A549 (cell line): ENCODE results near the gene CHMP4A. TPM values are rescaled to one million over a fixed set of nuclear protein-coding genes. Genes with fewer than 3 reads are reported as not detected.

Experiments
- ATAC-seq, 2 experiments: fragments of 200-7000 bp in 1 of 2; fragments of >200 bp in 1 of 2; cut with Nextera tagmentation in 1 of 2; cut with Tn5 transposase in 1 of 2; 3 replicates each; pipeline versions ENCODE4 v1.8.0 to v1.9.1; 2018 to 2020; ENCODE audit warnings: mild to moderate bottlenecking in 1 of 2, moderate library complexity in 1 of 2
- CTCF ChIA-PET: fragments of 300-600 bp; sonication (Branson Sonifier 250); formaldehyde crosslinking; extraction: SDS; loops from one replicate; lab custom pipeline; 2021; ENCODE audit warnings: antibody characterized with exemption, inconsistent platforms; lab: Yijun Ruan, JAX
- POLR2A ChIA-PET: fragments of 350-600 bp; formaldehyde crosslinking; extraction: SDS; loops from one replicate; lab custom pipeline; 2021; ENCODE audit warnings: antibody characterized with exemption, inconsistent platforms; lab: Yijun Ruan, JAX
- DNase-seq, 2 experiments: peaks; one replicate each; pipeline versions ENCODE4 v3.0.0 to v3.0.0-alpha.2; 2011 to 2016; ENCODE audit warnings: low read depth in 1 of 2, low spot score in 1 of 2
- FAIRE-seq: peaks from 2 replicates; lab custom pipeline; 2011; peaks lifted over from hg19 to GRCh38; lab: Jason Lieb, UNC
- H3K27ac ChIP-seq, 2 experiments: fragments of >200 bp; sonication (Bioruptor Twin); formaldehyde crosslinking; 3 replicates each; pipeline ENCODE4 v1.5.1; 2016 to 2017
- H3K4me1 ChIP-seq: fragments of >200 bp; sonication (Bioruptor Twin); formaldehyde crosslinking; 3 replicates; pipeline ENCODE4 v1.6.1; 2016
- H3K4me2 ChIP-seq: fragments of >200 bp; sonication (Bioruptor Twin); formaldehyde crosslinking; 3 replicates; pipeline ENCODE4 v1.6.1; 2016
- H3K4me3 ChIP-seq: fragments of >200 bp; sonication (Bioruptor Twin); formaldehyde crosslinking; 3 replicates; pipeline ENCODE4 v1.5.1; 2016
- H3K9me3 ChIP-seq: fragments of >200 bp; sonication (Bioruptor Twin); formaldehyde crosslinking; 3 replicates; pipeline ENCODE4 v1.6.1; 2016
- BHLHE40 ChIP-seq: IDR thresholded peaks from 2 replicates; pipeline ENCODE4 v1.6.1; 2012; ENCODE audit warnings: low read depth, low read length, inconsistent platforms
- CBX2 ChIP-seq: fragments of 200-600 bp; sonication (generic); IDR thresholded peaks from 2 replicates; pipeline ENCODE4 v1.6.1; 2016; ENCODE audit warnings: low read depth, mild to moderate bottlenecking, borderline replicate concordance
- CHD4 ChIP-seq: fragments of 200-600 bp; sonication (generic); IDR thresholded peaks from 2 replicates; pipeline ENCODE4 v1.6.1; 2016; ENCODE audit warnings: antibody characterized with exemption, mild to moderate bottlenecking, borderline replicate concordance
- E2F6 ChIP-seq: IDR thresholded peaks from 2 replicates; pipeline ENCODE4 v1.6.1; 2012; ENCODE audit warnings: low read depth, borderline replicate concordance
- EP300 ChIP-seq, 2 experiments: fragments of >200 bp; sonication (Bioruptor Twin); formaldehyde crosslinking; IDR thresholded peaks; 2 replicates in 1 of 2; 3 replicates in 1 of 2; pipeline ENCODE4 v1.6.1; 2016 to 2017
- ESRRA ChIP-seq: fragments of 150-350 bp; IDR thresholded peaks from 2 replicates; pipeline ENCODE4 v1.6.1; 2014; ENCODE audit warnings: mild to moderate bottlenecking, low read length, borderline replicate concordance
- GATA3 ChIP-seq: IDR thresholded peaks from 2 replicates; pipeline ENCODE4 v1.6.1; 2012; ENCODE audit warnings: borderline replicate concordance
- HES2 ChIP-seq: fragments of >200 bp; sonication (Bioruptor Twin); formaldehyde crosslinking; IDR thresholded peaks from 2 replicates; pipeline ENCODE4 v1.6.1; 2016
- HOXA7 ChIP-seq: fragments of 250-450 bp; sonication (Bioruptor Pico); IDR thresholded peaks from 2 replicates; pipeline ENCODE4 v1.5.0; 2020; ENCODE audit warnings: mild to moderate bottlenecking, moderate library complexity
- HOXB5 ChIP-seq: fragments of 250-450 bp; sonication (Bioruptor Pico); IDR thresholded peaks from 2 replicates; pipeline ENCODE4 v1.5.0; 2020; ENCODE audit warnings: mild to moderate bottlenecking, moderate library complexity
- JUNB ChIP-seq: fragments of >200 bp; sonication (Bioruptor Twin); formaldehyde crosslinking; IDR thresholded peaks from 2 replicates; pipeline ENCODE4 v1.6.1; 2016
- KDM1A ChIP-seq: fragments of 200-600 bp; sonication (generic); IDR thresholded peaks from 2 replicates; pipeline ENCODE4 v1.6.1; 2016; ENCODE audit warnings: low read depth, mild to moderate bottlenecking
- KDM5A ChIP-seq: fragments of 200-600 bp; sonication (generic); IDR thresholded peaks from 2 replicates; pipeline ENCODE4 v1.6.1; 2016; ENCODE audit warnings: antibody characterized with exemption, mild to moderate bottlenecking
- MAFK ChIP-seq: fragments of 450-650 bp; IDR thresholded peaks from 2 replicates; pipeline ENCODE4 v1.6.1; 2014; ENCODE audit not compliant: partially characterized antibody
- MAZ ChIP-seq: fragments of 150-350 bp; IDR thresholded peaks from 2 replicates; pipeline ENCODE4 v1.6.1; 2014; ENCODE audit warnings: antibody characterized with exemption, low read depth, low read length, borderline replicate concordance
- MYC ChIP-seq: IDR thresholded peaks from 2 replicates; pipeline ENCODE4 v1.6.1; 2012; ENCODE audit warnings: mild to moderate bottlenecking, inconsistent platforms, low read length, improper control_type of control experiment, borderline replicate concordance
- NFE2L2 ChIP-seq: fragments of 150-350 bp; conservative IDR thresholded peaks from 2 replicates; pipeline ENCODE4 v1.6.1; 2014; ENCODE audit warnings: low read length
- NPAS2 ChIP-seq: fragments of 250-450 bp; sonication (Bioruptor Pico); IDR thresholded peaks from 2 replicates; pipeline ENCODE4 v1.8.0; 2022; ENCODE audit warnings: mild to moderate bottlenecking, moderate library complexity, borderline replicate concordance
- NR3C1 ChIP-seq: fragments of >200 bp; sonication (Bioruptor Twin); formaldehyde crosslinking; IDR thresholded peaks from 3 replicates; pipeline ENCODE4 v1.6.1; 2017
- RCOR1 ChIP-seq: fragments of 150-350 bp; IDR thresholded peaks from 2 replicates; pipeline ENCODE4 v1.6.1; 2014; ENCODE audit warnings: antibody characterized with exemption, low read length, low read depth
- RFX5 ChIP-seq: fragments of 450-650 bp; IDR thresholded peaks from 2 replicates; pipeline ENCODE4 v1.7.1; 2014; ENCODE audit warnings: antibody characterized with exemption, mild to moderate bottlenecking, moderate library complexity
- RNF2 ChIP-seq: fragments of 200-600 bp; sonication (generic); IDR thresholded peaks from 2 replicates; pipeline ENCODE4 v1.6.1; 2016; ENCODE audit warnings: low read depth, mild to moderate bottlenecking, antibody characterized with exemption, moderate library complexity, borderline replicate concordance
- SMC3 ChIP-seq: fragments of >200 bp; sonication (Bioruptor Twin); formaldehyde crosslinking; IDR thresholded peaks from 3 replicates; pipeline ENCODE4 v1.6.1; 2018; ENCODE audit warnings: inconsistent platforms
- TFCP2L1 ChIP-seq: fragments of 250-450 bp; sonication (Bioruptor Pico); IDR thresholded peaks from 2 replicates; pipeline ENCODE4 v1.5.0; 2021; ENCODE audit warnings: mild to moderate bottlenecking
- TP53 ChIP-seq: fragments of 250-450 bp; sonication (Bioruptor Pico); IDR thresholded peaks from 2 replicates; pipeline ENCODE4 v1.5.0; 2021; ENCODE audit warnings: mild to moderate bottlenecking, moderate library complexity
- ZFP36 ChIP-seq: fragments of 450-650 bp; IDR thresholded peaks from 2 replicates; pipeline ENCODE4 v1.6.1; 2014; ENCODE audit warnings: borderline replicate concordance; ENCODE audit not compliant: partially characterized antibody
- ZSCAN20 ChIP-seq: fragments of 250-450 bp; sonication (Bioruptor Pico); IDR thresholded peaks from 2 replicates; pipeline ENCODE4 v1.8.0; 2022; ENCODE audit warnings: mild to moderate bottlenecking, moderate library complexity
- WGBS: methylation state at CpG from one replicate; pipeline ENCODE4 v1.1.6; 2017; ENCODE audit errors: missing lambda C conversion rate; 5-methylcytosine and 5-hydroxymethylcytosine counted together
- polyA plus RNA-seq, 4 experiments: library from polyadenylated mRNA; depleted of rRNA in 3 of 4; stranded (reverse); fragments of >200 nt; fragmentation: RNase III in 1 of 4; extraction: RNeasy Plus Mini Kit Qiagen cat#74134 plus additional on column Dnase treatment in 1 of 4; gene quantifications; 2 replicates in 3 of 4; 3 replicates in 1 of 4; pipeline ENCODE4 v1.2.3, GENCODE V29; 2011 to 2017
- TF ChIP-seq, protein P1 (sequence below): fragments of >200 bp; sonication (Bioruptor Twin); formaldehyde crosslinking; IDR thresholded peaks from 3 replicates; pipeline ENCODE4 v1.6.1; 2016
- TF ChIP-seq, protein P2 (sequence below): fragments of 250-450 bp; sonication (Bioruptor Pico); IDR thresholded peaks from 2 replicates; pipeline ENCODE4 v1.5.0; 2021; ENCODE audit warnings: mild to moderate bottlenecking, moderate library complexity, borderline replicate concordance

CHMP4A gene
- polyA plus RNA-seq, 2 of the 4 experiments (the other 2 are of a cell fraction), result 102 to 112 TPM

DNA sequence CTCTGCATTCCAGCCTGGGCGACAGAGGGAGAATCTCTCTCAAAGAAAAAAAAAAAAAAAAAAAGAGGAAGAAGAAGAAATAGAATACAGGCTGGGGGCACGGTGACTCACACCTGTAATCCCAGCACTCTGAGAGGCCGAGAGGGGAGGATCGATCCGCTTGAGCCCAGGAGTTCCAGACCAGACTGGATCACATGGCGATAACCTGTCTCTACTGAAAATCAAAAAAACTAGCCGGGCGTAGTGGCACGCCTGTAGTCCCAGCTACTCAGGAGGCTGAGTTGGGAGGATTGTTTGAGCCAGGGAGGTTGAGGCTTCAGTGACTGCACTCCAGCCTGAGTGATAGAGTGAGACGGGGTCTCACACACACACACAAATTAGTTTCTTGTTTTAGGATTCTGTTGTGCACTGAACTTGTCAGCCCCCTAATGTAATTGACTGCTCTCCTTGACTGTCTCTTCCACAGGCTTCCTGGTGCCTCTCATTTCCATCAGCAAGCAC, 30.1 kb upstream of the CHMP4A start:
- WGBS, result 68% methylated on average over 10 of the region's 10 CpGs
- peak overlapping the region; percentile 89 to 99 for H3K27ac ChIP-seq
- no peak for FAIRE-seq
- H3K9me3 ChIP-seq, result no peaks in the 10 kb centered on the region
- H3K4me3 ChIP-seq, result peak overlapping the region; percentile 64
- H3K4me2 ChIP-seq, result peak overlapping the region; percentile 78
- POLR2A ChIA-PET, result interaction anchor here (0.8 to 2.5 kb wide), 12 partner anchors 8 to 194 kb away, joined by 3 to 53 read pairs (median 16); partner anchors contain the start of genes CBLN3, CHMP4A, CIDEB and DHRS1
- no peak for DNase-seq
- TF ChIP-seq, protein P1, sequence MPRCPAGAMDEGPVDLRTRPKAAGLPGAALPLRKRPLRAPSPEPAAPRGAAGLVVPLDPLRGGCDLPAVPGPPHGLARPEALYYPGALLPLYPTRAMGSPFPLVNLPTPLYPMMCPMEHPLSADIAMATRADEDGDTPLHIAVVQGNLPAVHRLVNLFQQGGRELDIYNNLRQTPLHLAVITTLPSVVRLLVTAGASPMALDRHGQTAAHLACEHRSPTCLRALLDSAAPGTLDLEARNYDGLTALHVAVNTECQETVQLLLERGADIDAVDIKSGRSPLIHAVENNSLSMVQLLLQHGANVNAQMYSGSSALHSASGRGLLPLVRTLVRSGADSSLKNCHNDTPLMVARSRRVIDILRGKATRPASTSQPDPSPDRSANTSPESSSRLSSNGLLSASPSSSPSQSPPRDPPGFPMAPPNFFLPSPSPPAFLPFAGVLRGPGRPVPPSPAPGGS, result no peak
- TF ChIP-seq NPAS2 (CRISPR knock-in tag) (no peak), KDM1A (no peak), MAZ (no peak), NR3C1 (no peak), SMC3 (no peak), HES2 (no peak), CHD4 (no peak), ZFP36 (no peak), JUNB (no peak), RFX5 (no peak), RCOR1 (no peak), MYC (no peak), BHLHE40 (no peak), HOXA7 (no peak), E2F6 (no peak), CBX2 (no peak)
- TF ChIP-seq, protein P2, sequence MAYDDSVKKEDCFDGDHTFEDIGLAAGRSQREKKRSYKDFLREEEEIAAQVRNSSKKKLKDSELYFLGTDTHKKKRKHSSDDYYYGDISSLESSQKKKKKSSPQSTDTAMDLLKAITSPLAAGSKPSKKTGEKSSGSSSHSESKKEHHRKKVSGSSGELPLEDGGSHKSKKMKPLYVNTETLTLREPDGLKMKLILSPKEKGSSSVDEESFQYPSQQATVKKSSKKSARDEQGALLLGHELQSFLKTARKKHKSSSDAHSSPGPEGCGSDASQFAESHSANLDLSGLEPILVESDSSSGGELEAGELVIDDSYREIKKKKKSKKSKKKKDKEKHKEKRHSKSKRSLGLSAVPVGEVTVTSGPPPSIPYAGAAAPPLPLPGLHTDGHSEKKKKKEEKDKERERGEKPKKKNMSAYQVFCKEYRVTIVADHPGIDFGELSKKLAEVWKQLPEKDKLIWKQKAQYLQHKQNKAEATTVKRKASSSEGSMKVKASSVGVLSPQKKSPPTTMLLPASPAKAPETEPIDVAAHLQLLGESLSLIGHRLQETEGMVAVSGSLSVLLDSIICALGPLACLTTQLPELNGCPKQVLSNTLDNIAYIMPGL, result no peak
- CTCF ChIA-PET, result interaction anchor here (0.7 to 21.7 kb wide), 29 partner anchors 10 to 200 kb away, joined by 3 to 601 read pairs (median 7); partner anchors contain the start of genes CIDEB, DHRS1, GMPR2 and IPO4
- no peak for ATAC-seq
- peaks cover 11% of the 10 kb centered on the region for H3K4me1 ChIP-seq

DNA sequence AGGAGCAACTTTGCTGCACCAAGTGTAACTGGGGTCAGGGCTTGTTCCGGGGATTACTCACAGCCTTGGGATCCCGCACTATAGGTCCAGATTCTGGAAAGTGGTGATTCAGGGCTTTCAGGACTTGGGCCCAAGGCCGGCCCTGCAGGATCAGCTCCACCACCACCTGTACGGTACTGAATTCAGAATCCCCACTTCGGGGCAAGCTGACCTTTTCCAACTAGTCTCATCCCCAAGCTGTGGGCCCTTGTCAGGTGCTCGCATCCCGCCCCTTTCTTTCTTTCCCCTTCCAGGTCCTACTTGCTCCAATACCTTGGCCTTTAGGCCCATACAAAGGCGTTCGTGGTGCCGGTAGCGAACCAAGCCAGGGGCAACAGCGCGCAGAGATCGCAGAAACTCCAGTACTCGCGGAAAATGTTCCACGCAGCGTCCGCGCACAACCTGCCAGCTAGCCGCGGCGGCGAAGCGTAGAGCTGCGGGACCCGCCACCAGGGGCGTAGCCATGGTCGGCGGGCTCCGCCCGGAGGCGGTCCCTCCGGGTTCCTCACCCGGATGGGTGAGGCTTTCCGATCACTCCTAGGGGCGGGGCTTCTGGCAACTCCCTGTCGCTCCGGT, 28.6 kb upstream of the CHMP4A start:
- H3K27ac ChIP-seq, result peak overlapping the region; percentile 89 to 99
- CTCF ChIA-PET, result interaction anchor here (0.6 to 21.7 kb wide), 32 partner anchors 9 to 195 kb away, joined by 3 to 601 read pairs (median 5); partner anchors contain the start of genes CIDEB, DHRS1, GMPR2 and IPO4
- POLR2A ChIA-PET, result interaction anchor here (0.6 to 2.5 kb wide), 32 partner anchors 8 to 200 kb away, joined by 3 to 53 read pairs (median 5); partner anchors contain the start of genes CBLN3, CHMP4A, CIDEB and DHRS1
- peak overlapping the region; percentile 78 for H3K4me2 ChIP-seq
- WGBS, result 6% methylated on average over 17 of the region's 39 CpGs
- no peaks in the 10 kb centered on the region for H3K9me3 ChIP-seq
- H3K4me1 ChIP-seq, result peaks cover 11% of the 10 kb centered on the region
- DNase-seq (peak in 1 of 2 experiments; percentile 97), FAIRE-seq (no peak), ATAC-seq (peak; percentile 89 to 93)
- TF ChIP-seq GATA3 (no peak), RNF2 (no peak), SMC3 (no peak), TFCP2L1 (CRISPR knock-in tag) (no peak), MAFK (no peak), ESRRA (no peak), HOXB5 (CRISPR knock-in tag) (no peak), NFE2L2 (no peak), ZSCAN20 (CRISPR knock-in tag) (no peak), EP300 (IDR thresholded peaks at IDR 0.05) (no peak), RCOR1 (no peak), TP53 (CRISPR knock-in tag) (no peak), KDM5A (no peak), NPAS2 (CRISPR knock-in tag) (no peak)
- TF ChIP-seq, protein P1, result no peak
- H3K4me3 ChIP-seq, result peak overlapping the region; percentile 64
